B cell (primary cell): ENCODE results near the gene CLECL1. TPM values are rescaled to one million over a fixed set of nuclear protein-coding genes. Genes with fewer than 3 reads are reported as not detected.

Source experiments
- ATAC-seq: fragments of 200-7000 bp; cut with Tn5 transposase; one replicate; pipeline ENCODE4 v1.10.0; 2021; ENCODE audit warnings: low read depth, mild to moderate bottlenecking, moderate number of reproducible peaks, moderate library complexity
- CTCF ChIA-PET: fragments of 350-600 bp; sonication (Branson Sonifier 250); formaldehyde crosslinking; loops from one replicate; lab custom pipeline; 2021; ENCODE audit warnings: antibody characterized with exemption, inconsistent platforms; lab: Charles Lee
- POLR2A ChIA-PET: fragments of 350-600 bp; sonication (Branson Sonifier 250); formaldehyde crosslinking; loops from one replicate; lab custom pipeline; 2021; ENCODE audit warnings: antibody characterized with exemption; lab: Charles Lee
- DNase-seq: peaks from one replicate; pipeline ENCODE4 v3.0.0; 2013
- H2AFZ ChIP-seq: 2 replicates; pipeline ENCODE4 v1.6.1; 2012; ENCODE audit warnings: mild to moderate bottlenecking, low read depth, low read length; ENCODE audit not compliant: insufficient read depth, poor library complexity, severe bottlenecking
- H3K27ac ChIP-seq, 2 donors: 1 replicate in 1 of 2; 2 replicates in 1 of 2; pipeline ENCODE4 v1.5.1; 2012 to 2013; ENCODE audit warnings: low read length in 2 of 2, mild to moderate bottlenecking in 2 of 2, moderate library complexity in 1 of 2
- H3K27me3 ChIP-seq, 4 experiments: fragments of 200-600 bp in 1 of 4; sonication (generic) in 1 of 4; replicated peaks in 1 of 4; 1 replicate in 2 of 4; 2 replicates in 2 of 4; pipeline versions ENCODE4 v1.6.1 to v1.7.0; 2013 to 2016; ENCODE audit warnings: low read length in 3 of 4, mild to moderate bottlenecking in 2 of 4, mixed read lengths in 1 of 4, moderate library complexity in 1 of 4; ENCODE audit not compliant: insufficient read depth in 4 of 4, control insufficient read depth in 3 of 4; ENCODE audit errors: control extremely low read depth in 1 of 4
- H3K36me3 ChIP-seq, 2 experiments: replicated peaks in 1 of 2; 1 replicate in 1 of 2; 2 replicates in 1 of 2; pipeline versions ENCODE4 v1.6.1 to v1.7.1; 2013; ENCODE audit warnings: low read length in 1 of 2; ENCODE audit not compliant: insufficient read depth in 2 of 2, control insufficient read depth in 1 of 2; ENCODE audit errors: control extremely low read depth in 1 of 2, extremely low read depth in 1 of 2
- H3K4me1 ChIP-seq, 2 donors: fragments of 200-600 bp in 1 of 2; sonication (generic) in 1 of 2; 1 replicate in 1 of 2; 2 replicates in 1 of 2; pipeline versions ENCODE4 v1.5.1 to v1.6.1; 2013 to 2017; ENCODE audit warnings: low read length in 2 of 2; ENCODE audit not compliant: control insufficient read depth in 2 of 2, insufficient read depth in 2 of 2
- H3K4me2 ChIP-seq: replicated peaks from 2 replicates; pipeline ENCODE3; 2012; ENCODE audit warnings: mild to moderate bottlenecking, low read depth, low read length; ENCODE audit not compliant: poor library complexity, severe bottlenecking
- H3K4me3 ChIP-seq, 5 experiments: fragments of 200-600 bp in 1 of 5; sonication (generic) in 1 of 5; 1 replicate in 3 of 5; 2 replicates in 2 of 5; pipeline versions ENCODE4 v1.5.1 to v1.7.0; 2011 to 2016; ENCODE audit warnings: low read length in 4 of 5, mild to moderate bottlenecking in 4 of 5, low read depth in 2 of 5, control low read depth in 1 of 5, moderate library complexity in 1 of 5; ENCODE audit not compliant: insufficient read depth in 1 of 5; ENCODE audit errors: control extremely low read depth in 1 of 5, extremely low read depth in 1 of 5
- H3K79me2 ChIP-seq: fragments of 200-600 bp; sonication (generic); one replicate; pipeline ENCODE4 v1.6.0; 2016; ENCODE audit warnings: low read length; ENCODE audit not compliant: control insufficient read depth, insufficient read depth
- H3K9ac ChIP-seq: fragments of 200-600 bp; sonication (generic); 2 replicates; pipeline ENCODE4 v1.6.1; 2017; ENCODE audit warnings: mild to moderate bottlenecking, low read length, moderate library complexity
- H3K9me3 ChIP-seq, 3 donors: one replicate each; pipeline versions ENCODE4 v1.6.1 to v1.7.1; 2013; ENCODE audit warnings: low read length in 2 of 3; ENCODE audit not compliant: control insufficient read depth in 2 of 3, insufficient read depth in 1 of 3; ENCODE audit errors: control extremely low read depth in 1 of 3
- H4K20me1 ChIP-seq: 2 replicates; pipeline ENCODE4 v1.6.0; 2012; ENCODE audit warnings: mild to moderate bottlenecking, low read length; ENCODE audit not compliant: insufficient read depth, control insufficient read depth, poor library complexity, severe bottlenecking
- H3K27ac Mint-ChIP-seq: one replicate; pipeline ENCODE4 v1.8.0; 2021; ENCODE audit warnings: mixed read lengths
- H3K27me3 Mint-ChIP-seq: one replicate; pipeline ENCODE4 v1.8.0; 2021; ENCODE audit warnings: mixed read lengths
- H3K4me1 Mint-ChIP-seq: one replicate; pipeline ENCODE4 v1.8.0; 2021; ENCODE audit warnings: mixed read lengths
- H3K4me3 Mint-ChIP-seq: one replicate; pipeline ENCODE4 v1.8.0; 2021; ENCODE audit warnings: mixed read lengths
- H3K9me3 Mint-ChIP-seq: one replicate; pipeline ENCODE4 v1.8.0; 2022; ENCODE audit warnings: mixed read lengths; ENCODE audit not compliant: insufficient read depth
- EZH2 ChIP-seq: IDR thresholded peaks from 2 replicates; pipeline ENCODE4 v1.6.1; 2012; ENCODE audit warnings: borderline replicate concordance, low read depth, mild to moderate bottlenecking, moderate library complexity, low read length; ENCODE audit not compliant: insufficient read depth, poor library complexity, severe bottlenecking
- whole genome bisulfite sequencing: methylation state at CpG from one replicate; pipeline ENCODE4 v1.1.5; 2013; ENCODE audit warnings: missing lambda C conversion rate; ENCODE audit not compliant: insufficient coverage; 5-methylcytosine and 5-hydroxymethylcytosine counted together
- intact Hi-C: fragments of 100-400 bp; cut with micrococcal nuclease; formaldehyde crosslinking; loops from one replicate; pipeline ENCODE4 v1.10.0; 2022
- polyA plus RNA-seq: library from polyadenylated mRNA; depleted of rRNA; stranded (reverse); fragments of >200 nt; gene quantifications from 2 replicates; pipeline ENCODE4 v1.2.3, GENCODE V29; 2012
- total RNA-seq, 2 donors: library from RNA; stranded (reverse); fragments of 120-200 nt in 1 of 2; gene quantifications; 1 replicate in 1 of 2; 2 replicates in 1 of 2; pipeline versions ENCODE4 v1.2.3 to v1.2.4, GENCODE V29; 2013 to 2022
- TF ChIP-seq, protein P1 (sequence below): fragments of 200-600 bp; IDR thresholded peaks from one replicate; pipeline ENCODE4 v1.8.0; 2022; ENCODE audit warnings: antibody characterized with exemption, mild to moderate bottlenecking

CLECL1 gene
- total and polyA plus RNA-seq, 2 donors (not counting 1 experiment from before 2014, with no cell fraction given) = 30.7 to 51.4 TPM

DNA sequence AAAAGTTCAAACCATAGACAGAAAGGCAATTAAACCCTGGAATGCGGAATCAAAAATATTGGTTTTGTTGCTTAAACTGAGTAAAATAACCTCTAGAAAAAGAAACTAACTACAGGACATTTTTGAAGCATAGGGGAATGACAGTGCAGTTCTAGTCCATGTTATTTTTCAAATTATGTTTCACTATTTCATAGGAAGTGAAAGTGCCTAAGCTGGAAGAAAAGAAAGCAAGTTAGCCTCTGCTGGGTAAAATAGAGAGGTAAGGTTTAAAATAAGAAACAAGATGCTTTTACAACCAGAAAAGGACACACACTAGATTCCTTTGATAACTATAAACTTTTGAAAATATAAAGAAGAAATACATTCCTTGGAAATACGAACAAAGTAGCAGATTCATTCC, 1.1 kb downstream of the CLECL1 start:
- no peak for TF ChIP-seq EZH2
- TF ChIP-seq, protein P1, sequence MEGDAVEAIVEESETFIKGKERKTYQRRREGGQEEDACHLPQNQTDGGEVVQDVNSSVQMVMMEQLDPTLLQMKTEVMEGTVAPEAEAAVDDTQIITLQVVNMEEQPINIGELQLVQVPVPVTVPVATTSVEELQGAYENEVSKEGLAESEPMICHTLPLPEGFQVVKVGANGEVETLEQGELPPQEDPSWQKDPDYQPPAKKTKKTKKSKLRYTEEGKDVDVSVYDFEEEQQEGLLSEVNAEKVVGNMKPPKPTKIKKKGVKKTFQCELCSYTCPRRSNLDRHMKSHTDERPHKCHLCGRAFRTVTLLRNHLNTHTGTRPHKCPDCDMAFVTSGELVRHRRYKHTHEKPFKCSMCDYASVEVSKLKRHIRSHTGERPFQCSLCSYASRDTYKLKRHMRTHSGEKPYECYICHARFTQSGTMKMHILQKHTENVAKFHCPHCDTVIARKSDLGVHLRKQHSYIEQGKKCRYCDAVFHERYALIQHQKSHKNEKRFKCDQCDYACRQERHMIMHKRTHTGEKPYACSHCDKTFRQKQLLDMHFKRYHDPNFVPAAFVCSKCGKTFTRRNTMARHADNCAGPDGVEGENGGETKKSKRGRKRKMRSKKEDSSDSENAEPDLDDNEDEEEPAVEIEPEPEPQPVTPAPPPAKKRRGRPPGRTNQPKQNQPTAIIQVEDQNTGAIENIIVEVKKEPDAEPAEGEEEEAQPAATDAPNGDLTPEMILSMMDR = no peak
- Histone ChIP-seq H3K36me3 (no peaks in the 10 kb centered on the region), H3K27me3 (no peaks in the 10 kb centered on the region), H3K27ac (peak overlapping the region; percentile 83 to 94), H3K79me2 (peaks cover 51% of the 10 kb centered on the region), H3K9me3 (peaks cover 0 to 3% (median 0%) of the 10 kb centered on the region in 3 donors), H3K4me2 (peak overlapping the region; percentile 75), H4K20me1 (no peaks in the 10 kb centered on the region), H3K4me3 (peak overlapping the region; percentile 35 to 74 (median 44)), H2AFZ (no peak overlapping the region), H3K4me1 (peaks cover 42 to 58% of the 10 kb centered on the region in 2 donors), H3K9ac (peak overlapping the region; percentile 82)
- ATAC-seq (peak; percentile 64), DNase-seq (peak; percentile 69)
- CTCF ChIA-PET = interaction anchor here (1.0 to 5.3 kb wide), 12 partner anchors 9 to 137 kb away, joined by 3 to 40 read pairs (median 4); partner anchors contain the start of gene CLEC2B
- peak overlapping the region; percentile 95 for H3K27ac Mint-ChIP-seq
- no peaks in the 10 kb centered on the region for H3K27me3 Mint-ChIP-seq
- WGBS = no CpG with 5 or more reads among the region's 2 CpGs
- H3K9me3 Mint-ChIP-seq = no peaks in the 10 kb centered on the region
- peaks cover 68% of the 10 kb centered on the region for H3K4me1 Mint-ChIP-seq
- intact Hi-C loops = loop anchor here (1.0 to 2.0 kb wide), 4 partner anchors 9 to 83 kb away; partner anchors contain the start of gene CLEC2D
- POLR2A ChIA-PET = interaction anchor here (1.1 to 3.6 kb wide), 4 partner anchors 10 to 84 kb away, joined by 7 to 20 read pairs (median 13); no protein-coding TSS in a partner anchor
- peak overlapping the region; percentile 92 for H3K4me3 Mint-ChIP-seq

DNA sequence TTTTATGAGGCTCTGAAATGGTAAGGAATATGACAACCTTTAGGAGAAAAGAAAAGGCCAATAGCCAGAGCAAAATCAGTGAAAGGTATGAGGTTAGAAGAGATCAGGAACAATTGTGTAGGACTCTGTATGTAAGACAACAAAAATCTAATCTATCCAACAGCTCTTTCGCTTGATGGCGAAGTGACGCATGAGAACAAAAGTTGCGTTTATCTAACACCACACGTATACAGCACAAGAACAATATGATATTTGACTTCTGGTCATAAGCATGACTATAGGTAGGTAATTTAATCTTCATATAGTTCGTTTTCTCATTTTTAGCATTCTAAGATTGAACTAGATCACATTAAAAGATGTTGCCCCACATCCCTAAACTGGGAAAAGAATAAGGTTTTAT, 1.5 kb downstream of the CLECL1 start:
- H3K9ac ChIP-seq = peak overlapping the region; percentile 82
- ATAC-seq (peak; percentile 11), DNase-seq (no peak)
- peak overlapping the region; percentile 92 for H3K4me3 Mint-ChIP-seq
- H3K27ac ChIP-seq = peak overlapping the region; percentile 83 to 94
- H3K36me3 ChIP-seq = no peaks in the 10 kb centered on the region
- H3K27ac Mint-ChIP-seq = peak overlapping the region; percentile 95
- peaks cover 67% of the 10 kb centered on the region for H3K4me1 Mint-ChIP-seq
- no peaks in the 10 kb centered on the region for H3K27me3 ChIP-seq
- no peaks in the 10 kb centered on the region for H3K27me3 Mint-ChIP-seq
- no peaks in the 10 kb centered on the region for H4K20me1 ChIP-seq
- H3K79me2 ChIP-seq = peaks cover 55% of the 10 kb centered on the region
- no peak for TF ChIP-seq EZH2
- TF ChIP-seq, protein P1 = no peak
- no peaks in the 10 kb centered on the region for H3K9me3 Mint-ChIP-seq
- peaks cover 40 to 56% of the 10 kb centered on the region in 2 donors for H3K4me1 ChIP-seq
- no peak overlapping the region for H2AFZ ChIP-seq
- intact Hi-C loops = loop anchor here (1.0 to 2.0 kb wide), 2 partner anchors 9 to 63 kb away; partner anchors contain the start of gene CLEC2D
- ChIA-PET POLR2A (interaction anchor here (1.1 to 3.6 kb wide), 4 partner anchors 9 to 84 kb away, joined by 7 to 20 read pairs (median 13); no protein-coding TSS in a partner anchor), CTCF (interaction anchor here (1.0 to 5.3 kb wide), 13 partner anchors 9 to 137 kb away, joined by 3 to 40 read pairs (median 4); partner anchors contain the start of genes CD69 and CLEC2B)
- H3K4me2 ChIP-seq = peak overlapping the region; percentile 75
- H3K9me3 ChIP-seq = peaks cover 0 to 3% (median 0%) of the 10 kb centered on the region in 3 donors
- no CpG with 5 or more reads among the region's 6 CpGs for WGBS
- H3K4me3 ChIP-seq = peak overlapping the region; percentile 35 to 74 (median 44)
